HepG2 (cell line): Measurements from ENCODE around the gene BMP6. TPM values are rescaled to one million over a fixed set of nuclear protein-coding genes. Genes with fewer than 3 reads are reported as not detected.

Experiments used
- ATAC-seq: fragments of 200-7000 bp; cut with Tn5 transposase; 3 replicates; pipeline ENCODE4 v1.9.1; 2020; ENCODE audit warnings: mild to moderate bottlenecking, moderate library complexity
- Bru-seq: library from RNA; stranded (reverse); fragments of 400-500 nt; gene quantifications from one replicate; lab custom pipeline; 2021; lab: Mats Ljungman, UMichigan
- BruChase-seq, 2 experiments: library from RNA; stranded (reverse); fragments of 400-500 nt; gene quantifications; one replicate each; lab custom pipeline; 2021; lab: Mats Ljungman, UMichigan
- BruUV-seq: library from RNA; stranded (reverse); fragments of 400-500 nt; replicated peaks from 2 replicates; lab custom pipeline; 2021; lab: Mats Ljungman, UMichigan
- CTCF ChIA-PET: fragments of 300-600 bp; formaldehyde crosslinking; extraction: SDS; loops from one replicate; lab custom pipeline; 2021; ENCODE audit warnings: low total read pairs, inconsistent platforms, low intra/inter-chr PET ratio; lab: Yijun Ruan, JAX
- POLR2A ChIA-PET: fragments of 350-600 bp; sonication (Branson Sonifier 250); formaldehyde crosslinking; loops from one replicate; lab custom pipeline; 2020; ENCODE audit warnings: antibody characterized with exemption, inconsistent platforms; lab: Yijun Ruan, JAX
- DNase-seq: peaks from one replicate; pipeline ENCODE4 v3.0.0-alpha.2; 2015; ENCODE audit warnings: low spot score
- FAIRE-seq: peaks from 3 replicates; lab custom pipeline; 2011; peaks lifted over from hg19 to GRCh38; lab: Jason Lieb, UNC
- H2AFZ ChIP-seq: one replicate; pipeline ENCODE4 v1.6.1; 2011; ENCODE audit warnings: low read length, inconsistent platforms
- H3K27ac ChIP-seq: fragments of 300-600 bp; 3 replicates; pipeline ENCODE4 v1.8.0; 2011; ENCODE audit warnings: mixed run types, mild to moderate bottlenecking, mixed read lengths, low read length, inconsistent platforms; ENCODE audit not compliant: insufficient read depth; ENCODE audit errors: extremely low read length
- H3K27me3 ChIP-seq, 2 experiments: fragments of 200-600 bp in 1 of 2; 2 replicates in 1 of 2; 3 replicates in 1 of 2; pipeline versions ENCODE4 v1.6.0 to v1.8.0; 2011; ENCODE audit warnings: low read length in 2 of 2, mild to moderate bottlenecking in 2 of 2, moderate library complexity in 2 of 2, inconsistent platforms in 1 of 2; ENCODE audit not compliant: insufficient read depth in 2 of 2, control insufficient read depth in 1 of 2
- H3K36me3 ChIP-seq, 2 experiments: fragments of 200-600 bp in 1 of 2; replicated peaks in 1 of 2; 2 replicates in 1 of 2; 3 replicates in 1 of 2; pipeline versions ENCODE4 v1.5.1 to v1.8.0; 2011; ENCODE audit warnings: low read length in 2 of 2, inconsistent platforms in 1 of 2; ENCODE audit not compliant: insufficient read depth in 2 of 2, control insufficient read depth in 1 of 2
- H3K4me1 ChIP-seq: 2 replicates; pipeline ENCODE4 v1.5.1; 2012; ENCODE audit warnings: low read length, inconsistent platforms; ENCODE audit not compliant: insufficient read depth
- H3K4me2 ChIP-seq: 2 replicates; pipeline ENCODE4 v1.6.0; 2011; ENCODE audit warnings: low read depth, low read length, inconsistent platforms
- H3K4me3 ChIP-seq, 3 experiments: fragments of 200-600 bp in 1 of 3; sonication (generic), shearing (Covaris generic) in 1 of 3; replicated peaks in 1 of 3; 2 replicates each; pipeline ENCODE4 v1.5.1; 2011 to 2016; ENCODE audit warnings: low read length in 3 of 3, inconsistent platforms in 2 of 3, low read depth in 2 of 3, mild to moderate bottlenecking in 2 of 3, control low read depth in 1 of 3, mixed read lengths in 1 of 3; ENCODE audit not compliant: insufficient read depth in 1 of 3
- H3K79me2 ChIP-seq: one replicate; pipeline ENCODE4 v1.6.1; 2011; ENCODE audit warnings: low read length, inconsistent platforms; ENCODE audit not compliant: insufficient read depth
- H3K9ac ChIP-seq: 2 replicates; pipeline ENCODE4 v1.6.0; 2011; ENCODE audit warnings: mild to moderate bottlenecking, low read depth, low read length, inconsistent platforms; ENCODE audit not compliant: insufficient read depth
- H3K9me3 ChIP-seq: 2 replicates; pipeline ENCODE4 v1.5.1; 2012; ENCODE audit warnings: mild to moderate bottlenecking, low read length
- H4K20me1 ChIP-seq: 2 replicates; pipeline ENCODE4 v1.6.0; 2011; ENCODE audit warnings: inconsistent platforms, mild to moderate bottlenecking, low read length, moderate library complexity; ENCODE audit not compliant: insufficient read depth
- EED ChIP-seq: sonication (generic); formaldehyde crosslinking; IDR thresholded peaks from 2 replicates; pipeline ENCODE4 v1.5.0; 2020; ENCODE audit warnings: mild to moderate bottlenecking, missing genetic modification reagents
- HOXA5 ChIP-seq: sonication (generic); formaldehyde crosslinking; IDR thresholded peaks from 2 replicates; pipeline ENCODE4 v1.4.0; 2020; ENCODE audit warnings: missing genetic modification reagents
- NFRKB ChIP-seq: fragments of 450-650 bp; IDR thresholded peaks from 2 replicates; pipeline ENCODE4 v1.6.1; 2017
- PTBP1 ChIP-seq: fragments of 200-400 bp; formaldehyde crosslinking; IDR thresholded peaks from 2 replicates; pipeline ENCODE4 v1.6.1; 2018; ENCODE audit warnings: low read length, low read depth; ENCODE audit not compliant: poor library complexity, severe bottlenecking
- TCF12 ChIP-seq, 2 experiments: fragments of 450-650 bp in 1 of 2; sonication (generic) in 1 of 2; formaldehyde crosslinking in 1 of 2; IDR thresholded peaks; 2 replicates each; pipeline versions ENCODE4 v1.6.1 to v1.8.0; 2017 to 2022; ENCODE audit warnings: antibody characterized with exemption in 1 of 2, mild to moderate bottlenecking in 1 of 2, missing genetic modification reagents in 1 of 2, moderate library complexity in 1 of 2
- WGBS: methylation state at CpG from one replicate; pipeline ENCODE4 v1.1.6; 2017; ENCODE audit warnings: low lambda C conversion rate; 5-methylcytosine and 5-hydroxymethylcytosine counted together
- in situ Hi-C: cut with HindIII; loops from 2 replicates; pipeline ENCODE4 v1.10.0; 2017; ENCODE audit warnings: low pct_unique_long_range_greater_than_20kb; ENCODE audit not compliant: extremely low pct_ligation_motif_present
- intact Hi-C: fragments of 100-400 bp; cut with micrococcal nuclease; formaldehyde crosslinking; loops from one replicate; pipeline ENCODE4 v1.10.0; 2022; ENCODE audit not compliant: unreplicated experiment
- long read RNA-seq, 2 experiments: library from RNA in 1 of 2; library from polyadenylated mRNA in 1 of 2; stranded (forward) in 1 of 2; unstranded in 1 of 2; transcript quantifications; one replicate each; pipeline ENCODE4 v2.0.0, GENCODE V29; 2019 to 2022
- polyA minus RNA-seq, 3 experiments: library from RNA; depleted of rRNA, polyadenylated mRNA; stranded (reverse); fragments of >200 nt; gene quantifications; 2 replicates each; pipeline ENCODE4 v1.2.3, GENCODE V29; 2011; ENCODE audit warnings: low replicate concordance in 1 of 3
- polyA plus RNA-seq, 8 experiments: library from polyadenylated mRNA; depleted of rRNA in 3 of 8; stranded (reverse) in 7 of 8; unstranded in 1 of 8; fragments of >200 nt; fragmentation: Illumina TruSeq in 4 of 8; extraction: Trizol in 4 of 8; gene quantifications; 2 replicates each; pipeline versions ENCODE4 v1.2.1 to v1.2.3, GENCODE V29; 2011 to 2016; ENCODE audit warnings: low read depth in 4 of 8, missing spikeins in 1 of 8, mixed read lengths in 1 of 8; ENCODE audit not compliant: insufficient read depth in 1 of 8
- total RNA-seq, 5 experiments: library from RNA; depleted of rRNA; stranded (reverse); fragments of >200 nt; fragmentation: Illumina TruSeq; extraction: Trizol; gene quantifications; 2 replicates each; pipeline ENCODE4 v1.2.3, GENCODE V29; 2016; ENCODE audit warnings: low read depth in 1 of 5
- TF ChIP-seq, protein P1 (sequence below): sonication (generic); formaldehyde crosslinking; IDR thresholded peaks from 2 replicates; pipeline ENCODE4 v1.4.0; 2020; ENCODE audit warnings: low read depth, mild to moderate bottlenecking, missing genetic modification reagents
- TF ChIP-seq, protein P2 (sequence below): sonication (generic); formaldehyde crosslinking; IDR thresholded peaks from 2 replicates; pipeline ENCODE4 v1.9.0; 2021; ENCODE audit warnings: missing genetic modification reagents, mild to moderate bottlenecking, borderline replicate concordance
- TF ChIP-seq, protein P3 (sequence below): sonication (generic); formaldehyde crosslinking; IDR thresholded peaks from 2 replicates; pipeline ENCODE4 v1.5.1; 2020; ENCODE audit warnings: mild to moderate bottlenecking, missing genetic modification reagents
- TF ChIP-seq, protein P4 (sequence below): sonication (generic); formaldehyde crosslinking; IDR thresholded peaks from 2 replicates; pipeline ENCODE4 v1.5.0; 2020; ENCODE audit warnings: missing genetic modification reagents, mild to moderate bottlenecking, borderline replicate concordance

BMP6 gene
- total RNA-seq (2016; rRNA removed; fragmentation: Illumina TruSeq; extraction: Trizol): 0.09 TPM in 1 of 2 replicates, not detected in the other
- total RNA-seq (2016; cell fraction: cytosol; rRNA removed; fragmentation: Illumina TruSeq; extraction: Trizol; ENCODE audit: low read depth): not detected in 2 replicates
- total RNA-seq (2016; cell fraction: insoluble cytoplasmic fraction; rRNA removed; fragmentation: Illumina TruSeq; extraction: Trizol): not detected in 2 replicates
- not detected in 2 replicates for total RNA-seq (2016; cell fraction: membrane; rRNA removed; fragmentation: Illumina TruSeq; extraction: Trizol)
- not detected in 2 replicates for total RNA-seq (2016; cell fraction: nucleus; rRNA removed; fragmentation: Illumina TruSeq; extraction: Trizol)
- polyA plus RNA-seq (2011; rRNA removed): 0.14 and 0.18 TPM in 2 replicates
- polyA plus RNA-seq (2011; cell fraction: cytosol; rRNA removed): 0.11 and 0.17 TPM in 2 replicates
- 0.10 and 0.13 TPM in 2 replicates for polyA plus RNA-seq (2011; cell fraction: nucleus; rRNA removed)
- polyA plus RNA-seq (2012): 0.07 and 0.41 TPM in 2 replicates
- not detected in 2 replicates for polyA plus RNA-seq (2016; cell fraction: cytosol; fragmentation: Illumina TruSeq; extraction: Trizol; ENCODE audit: low read depth)
- polyA plus RNA-seq (2016; cell fraction: insoluble cytoplasmic fraction; fragmentation: Illumina TruSeq; extraction: Trizol; ENCODE audit: low read depth): not detected in 2 replicates
- not detected in 2 replicates for polyA plus RNA-seq (2016; cell fraction: membrane; fragmentation: Illumina TruSeq; extraction: Trizol; ENCODE audit: low read depth)
- not detected in 2 replicates for polyA plus RNA-seq (2016; cell fraction: nucleus; fragmentation: Illumina TruSeq; extraction: Trizol; ENCODE audit: insufficient read depth, low read depth)
- 0.54 and 62.0 TPM in 2 replicates for polyA minus RNA-seq (2011; rRNA and poly(A)+ RNA removed; ENCODE audit: low replicate concordance)
- polyA minus RNA-seq (2011; cell fraction: cytosol; rRNA and poly(A)+ RNA removed): 0.30 and 0.35 TPM in 2 replicates
- 0.25 and 0.39 TPM in 2 replicates for polyA minus RNA-seq (2011; cell fraction: nucleus; rRNA and poly(A)+ RNA removed)
- Bru-seq, nascent RNA: percentile 7 among the genes with signal in this experiment
- percentile 5 among the genes with signal in this experiment for BruChase-seq, experiment 1, labeled RNA remaining after a 6-hour chase
- percentile 10 among the genes with signal in this experiment for BruChase-seq, experiment 2, labeled RNA remaining after a 2-hour chase
- long read RNA-seq, experiment 1: 0 reads
- long read RNA-seq, experiment 2, partial matches to known transcripts: 0 of 1 reads
- long read RNA-seq, experiment 2, other reads (novel, unspliced or antisense): 0 of 1 reads

DNA sequence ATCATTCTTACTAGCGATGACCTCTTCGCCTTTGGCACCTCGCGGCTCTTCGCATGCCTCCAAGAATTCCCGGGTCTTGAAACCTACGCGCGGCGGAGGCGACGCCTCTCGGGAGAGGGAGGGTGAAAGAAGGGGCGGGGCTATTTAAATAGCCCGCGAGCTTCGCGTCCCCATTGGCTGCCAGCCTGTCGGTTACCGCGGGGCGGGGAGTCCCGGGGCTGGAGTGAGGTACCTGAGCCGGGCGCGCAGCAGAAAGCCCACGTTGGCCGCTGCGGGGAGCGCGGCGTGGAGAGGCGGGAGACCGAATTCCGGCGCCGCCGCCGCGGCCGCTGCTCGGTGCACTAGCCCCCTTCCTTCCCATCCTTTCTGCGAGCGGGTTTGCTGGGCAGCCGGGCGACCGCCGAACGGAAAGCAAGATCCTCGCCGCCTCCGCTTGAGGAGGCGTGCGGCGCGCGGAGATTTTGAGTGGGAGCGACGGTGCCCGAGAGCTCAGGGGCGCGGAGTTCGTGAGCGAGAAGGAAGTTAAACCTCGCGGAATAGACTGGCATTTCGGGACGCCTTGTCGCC lies at the start of gene BMP6:
Gene BMP6 (plus strand): TSS at position 251 of the 567 bp plus-strand sequence. CDS start 857 bp downstream, outside the sequence.
- Histone ChIP-seq H3K9ac (no peak within 1 kb of the TSS), H2AFZ (no peak within 1 kb of the TSS), H3K4me1 (peaks cover 38% of the 10 kb centered on the region), H3K4me3 (peak within 1 kb of the TSS; percentile 27 to 67 (median 31); a peak in 5 of 6 replicates), H3K79me2 (no peaks in the 10 kb centered on the region), H3K4me2 (peak within 1 kb of the TSS; percentile 65), H3K36me3 (no peaks in the 10 kb centered on the region), H4K20me1 (no peaks in the 10 kb centered on the region; the same call in 1 of the 2 replicates), H3K27me3 (peaks cover 21 to 74% of the 10 kb centered on the region in 2 experiments; a peak in 4 of 5 replicates), H3K9me3 (no peaks in the 10 kb centered on the region), H3K27ac (no peak within 1 kb of the TSS)
- in situ Hi-C loops (loop anchor here (5.0 to 10.0 kb wide), 2 partner anchors 281 to 339 kb away; partner anchors contain the start of gene BLOC1S5), intact Hi-C loops (loop anchor here (10.0 kb wide), 1 partner anchor 489 kb away; no protein-coding TSS in a partner anchor)
- DNase-seq: peak; percentile 67
- no peak for FAIRE-seq
- ATAC-seq: peak; percentile 87
- ChIA-PET CTCF (no interaction called here), POLR2A (interaction anchor here (0.6 kb wide), 1 partner anchor 338 kb away, joined by 3 read pairs; no protein-coding TSS in a partner anchor)
- no TSS peak for BruUV-seq
- WGBS: 16% methylated on average over 34 of the region's 69 CpGs
- TF ChIP-seq, protein P1, sequence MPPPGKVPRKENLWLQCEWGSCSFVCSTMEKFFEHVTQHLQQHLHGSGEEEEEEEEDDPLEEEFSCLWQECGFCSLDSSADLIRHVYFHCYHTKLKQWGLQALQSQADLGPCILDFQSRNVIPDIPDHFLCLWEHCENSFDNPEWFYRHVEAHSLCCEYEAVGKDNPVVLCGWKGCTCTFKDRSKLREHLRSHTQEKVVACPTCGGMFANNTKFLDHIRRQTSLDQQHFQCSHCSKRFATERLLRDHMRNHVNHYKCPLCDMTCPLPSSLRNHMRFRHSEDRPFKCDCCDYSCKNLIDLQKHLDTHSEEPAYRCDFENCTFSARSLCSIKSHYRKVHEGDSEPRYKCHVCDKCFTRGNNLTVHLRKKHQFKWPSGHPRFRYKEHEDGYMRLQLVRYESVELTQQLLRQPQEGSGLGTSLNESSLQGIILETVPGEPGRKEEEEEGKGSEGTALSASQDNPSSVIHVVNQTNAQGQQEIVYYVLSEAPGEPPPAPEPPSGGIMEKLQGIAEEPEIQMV (CRISPR knock-in tag): no peak
- TF ChIP-seq, protein P2, sequence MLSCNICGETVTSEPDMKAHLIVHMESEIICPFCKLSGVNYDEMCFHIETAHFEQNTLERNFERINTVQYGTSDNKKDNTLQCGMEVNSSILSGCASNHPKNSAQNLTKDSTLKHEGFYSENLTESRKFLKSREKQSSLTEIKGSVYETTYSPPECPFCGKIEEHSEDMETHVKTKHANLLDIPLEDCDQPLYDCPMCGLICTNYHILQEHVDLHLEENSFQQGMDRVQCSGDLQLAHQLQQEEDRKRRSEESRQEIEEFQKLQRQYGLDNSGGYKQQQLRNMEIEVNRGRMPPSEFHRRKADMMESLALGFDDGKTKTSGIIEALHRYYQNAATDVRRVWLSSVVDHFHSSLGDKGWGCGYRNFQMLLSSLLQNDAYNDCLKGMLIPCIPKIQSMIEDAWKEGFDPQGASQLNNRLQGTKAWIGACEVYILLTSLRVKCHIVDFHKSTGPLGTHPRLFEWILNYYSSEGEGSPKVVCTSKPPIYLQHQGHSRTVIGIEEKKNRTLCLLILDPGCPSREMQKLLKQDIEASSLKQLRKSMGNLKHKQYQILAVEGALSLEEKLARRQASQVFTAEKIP (CRISPR knock-in tag): no peak
- TF ChIP-seq, protein P3, sequence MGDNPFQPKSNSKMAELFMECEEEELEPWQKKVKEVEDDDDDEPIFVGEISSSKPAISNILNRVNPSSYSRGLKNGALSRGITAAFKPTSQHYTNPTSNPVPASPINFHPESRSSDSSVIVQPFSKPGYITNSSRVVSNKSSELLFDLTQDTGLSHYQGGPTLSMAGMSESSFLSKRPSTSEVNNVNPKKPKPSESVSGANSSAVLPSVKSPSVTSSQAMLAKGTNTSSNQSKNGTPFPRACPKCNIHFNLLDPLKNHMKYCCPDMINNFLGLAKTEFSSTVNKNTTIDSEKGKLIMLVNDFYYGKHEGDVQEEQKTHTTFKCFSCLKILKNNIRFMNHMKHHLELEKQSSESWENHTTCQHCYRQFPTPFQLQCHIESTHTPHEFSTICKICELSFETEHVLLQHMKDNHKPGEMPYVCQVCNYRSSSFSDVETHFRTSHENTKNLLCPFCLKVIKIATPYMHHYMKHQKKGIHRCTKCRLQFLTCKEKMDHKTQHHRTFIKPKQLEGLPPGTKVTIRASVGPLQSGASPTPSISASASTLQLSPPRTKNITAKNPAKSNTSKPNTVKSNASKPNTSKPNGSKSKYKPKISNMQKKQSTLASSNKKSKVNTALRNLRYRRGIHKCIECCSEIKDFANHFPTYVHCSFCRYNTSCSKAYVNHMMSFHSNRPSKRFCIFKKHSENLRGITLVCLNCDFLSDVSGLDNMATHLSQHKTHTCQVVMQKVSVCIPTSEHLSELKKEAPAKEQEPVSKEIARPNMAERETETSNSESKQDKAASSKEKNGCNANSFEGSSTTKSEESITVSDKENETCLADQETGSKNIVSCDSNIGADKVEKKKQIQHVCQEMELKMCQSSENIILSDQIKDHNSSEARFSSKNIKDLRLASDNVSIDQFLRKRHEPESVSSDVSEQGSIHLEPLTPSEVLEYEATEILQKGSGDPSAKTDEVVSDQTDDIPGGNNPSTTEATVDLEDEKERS: no peak
- no peak for TF ChIP-seq EED
- TF ChIP-seq NFRKB: no peak
- TF ChIP-seq, protein P4, sequence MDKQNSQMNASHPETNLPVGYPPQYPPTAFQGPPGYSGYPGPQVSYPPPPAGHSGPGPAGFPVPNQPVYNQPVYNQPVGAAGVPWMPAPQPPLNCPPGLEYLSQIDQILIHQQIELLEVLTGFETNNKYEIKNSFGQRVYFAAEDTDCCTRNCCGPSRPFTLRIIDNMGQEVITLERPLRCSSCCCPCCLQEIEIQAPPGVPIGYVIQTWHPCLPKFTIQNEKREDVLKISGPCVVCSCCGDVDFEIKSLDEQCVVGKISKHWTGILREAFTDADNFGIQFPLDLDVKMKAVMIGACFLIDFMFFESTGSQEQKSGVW (CRISPR knock-in tag): no peak
- TF ChIP-seq HOXA5 (CRISPR knock-in tag): no peak
- no peak for TF ChIP-seq TCF12 (IDR thresholded peaks at IDR 0.05)
- no peak for TF ChIP-seq TCF12 (CRISPR knock-in tag; IDR thresholded peaks at IDR 0.05)
- no peak for TF ChIP-seq PTBP1
